ENCODE results near the gene SLC6A5. TPM values are rescaled to one million over a fixed set of nuclear protein-coding genes. Genes with fewer than 3 reads are reported as not detected.

SLC6A5 gene
- total and polyA plus RNA-seq, 10 of the 15 experiments (the other 5 are each of a cell fraction or from before 2014, with no cell fraction given): 0.01 TPM; not detected in 9

- POLR2A ChIA-PET: no interaction called here
- Histone ChIP-seq H3K27ac (ENCODE audit: control insufficient read depth, insufficient read depth) (no peak overlapping the region), H2AFZ (ENCODE audit: control insufficient read depth, low read depth, low read length) (no peak overlapping the region), H3K4me1 (ENCODE audit: control insufficient read depth, insufficient read depth, low read length) (no peaks in the 10 kb centered on the region), H3K9me3 (replicated peaks; ENCODE audit: control insufficient read depth, insufficient read depth, low read length) (no peaks in the 10 kb centered on the region; the same call in 2 of the 3 replicates), H3K4me3 (no peak overlapping the region), H4K20me1 (ENCODE audit: control insufficient read depth, insufficient read depth) (no peaks in the 10 kb centered on the region), H3K4me2 (ENCODE audit: control insufficient read depth, insufficient read depth) (no peak overlapping the region), H3K9ac (ENCODE audit: control insufficient read depth, insufficient read depth, low read length) (no peak overlapping the region), H3K36me3 (ENCODE audit: control insufficient read depth in 2 of 2, insufficient read depth in 2 of 2, low read length in 1 of 2) (no peaks in the 10 kb centered on the region), H3K27me3 (replicated peaks in 1 of 2; ENCODE audit: control insufficient read depth in 2 of 2, insufficient read depth in 2 of 2, low read length in 1 of 2) (peaks cover 5 to 25% of the 10 kb centered on the region in 2 experiments), H3K79me2 (ENCODE audit: control insufficient read depth, insufficient read depth, low read length) (no peaks in the 10 kb centered on the region)
- RAD21 ChIA-PET (ENCODE audit: unreplicated experiment): no interaction called here
- SMC1A ChIA-PET (ENCODE audit: uncharacterized antibody, unreplicated experiment): interaction anchor here (1.6 kb wide), 1 partner anchor 15 kb away, joined by 4 read pairs; no protein-coding TSS in a partner anchor
- FAIRE-seq (no peak), DNase-seq (ENCODE audit: low read depth, low spot score) (no peak), ATAC-seq (no peak)
- 65% methylated on average over 8 of the region's 8 CpGs for WGBS (ENCODE audit: insufficient coverage, insufficient replicate concordance, low lambda C conversion rate, missing lambda C conversion rate)
- in situ Hi-C loops (cut with MboI): no loop called here
- CTCF ChIA-PET: interaction anchor here (0.9 kb wide), 1 partner anchor 197 kb away, joined by 4 read pairs; no protein-coding TSS in a partner anchor
- TF ChIP-seq ZBTB33 (IDR thresholded peaks at IDR 0.05): no peak
- TF ChIP-seq MTA2 (IDR thresholded peaks at IDR 0.05; ENCODE audit: low read depth): no peak
- TF ChIP-seq MAX (IDR thresholded peaks at IDR 0.05; ENCODE audit: low read depth, low read length): no peak
- no peak for TF ChIP-seq FOXM1 (IDR thresholded peaks at IDR 0.05; ENCODE audit: low read depth, low read length)
- TF ChIP-seq NR2C1 (IDR thresholded peaks at IDR 0.05): no peak
- no peak for TF ChIP-seq ZSCAN29 (IDR thresholded peaks at IDR 0.05)
- TF ChIP-seq SP1 (IDR thresholded peaks at IDR 0.05; ENCODE audit: low read depth, low read length): no peak
- TF ChIP-seq KDM1A (IDR thresholded peaks at IDR 0.05; ENCODE audit: borderline replicate concordance): no peak
- no peak for TF ChIP-seq REST (IDR thresholded peaks at IDR 0.05; ENCODE audit: low read depth, low read length)
- no peak for TF ChIP-seq GABPA (IDR thresholded peaks at IDR 0.05; ENCODE audit: low read depth)
- no peak for TF ChIP-seq BCLAF1 (IDR thresholded peaks at IDR 0.05)
- no peak for TF ChIP-seq TAF1 (IDR thresholded peaks at IDR 0.05; ENCODE audit: borderline replicate concordance, low read depth, low read length)
- no TSS peak for BruUV-seq (replicated peaks)
- intact Hi-C loops (cut with micrococcal nuclease; ENCODE audit: unreplicated experiment): no loop called here
Measured at GRCh38 chr11:20594274-20595061, 4.9 kb upstream of the SLC6A5 start.

Data from GM12878 (cell line).